HepG2 (cell line): Measurements from ENCODE around the gene TMEM222. TPM values are rescaled to one million over a fixed set of nuclear protein-coding genes. Genes with fewer than 3 reads are reported as not detected.

Source experiments
- ATRX ChIP-seq: sonication (generic); formaldehyde crosslinking; IDR thresholded peaks from 2 replicates; pipeline ENCODE4 v1.4.0; 2020; ENCODE audit warnings: missing genetic modification reagents, borderline replicate concordance
- ELF3 ChIP-seq: IDR thresholded peaks from 2 replicates; pipeline ENCODE4 v1.6.1; 2016; ENCODE audit warnings: missing genetic modification reagents, missing compliant biosample characterization
- FOXO4 ChIP-seq: sonication (generic); formaldehyde crosslinking; conservative IDR thresholded peaks from 2 replicates; pipeline ENCODE4 v1.8.1; 2023; ENCODE audit warnings: missing genetic modification reagents
- HNF4A ChIP-seq: sonication (generic); formaldehyde crosslinking; IDR thresholded peaks from 2 replicates; pipeline ENCODE4 v1.4.0; 2020; ENCODE audit warnings: missing genetic modification reagents
- IRF9 ChIP-seq: sonication (generic); formaldehyde crosslinking; IDR thresholded peaks from 2 replicates; pipeline ENCODE4 v1.8.0; 2022; ENCODE audit warnings: missing genetic modification reagents, mild to moderate bottlenecking, borderline replicate concordance
- KAT2B ChIP-seq: fragments of 150-350 bp; IDR thresholded peaks from 2 replicates; pipeline ENCODE4 v1.6.1; 2014; ENCODE audit warnings: low read depth, low read length, borderline replicate concordance
- KDM1A ChIP-seq: IDR thresholded peaks from 2 replicates; pipeline ENCODE4 v1.6.1; 2016; ENCODE audit warnings: missing compliant biosample characterization
- MED8 ChIP-seq: sonication (generic); formaldehyde crosslinking; IDR thresholded peaks from 2 replicates; pipeline ENCODE4 v1.8.1; 2023; ENCODE audit warnings: mild to moderate bottlenecking, missing genetic modification reagents; ENCODE audit not compliant: insufficient replicate concordance
- NFKB2 ChIP-seq: sonication (generic); formaldehyde crosslinking; IDR thresholded peaks from 2 replicates; pipeline ENCODE4 v1.4.0; 2020; ENCODE audit warnings: missing genetic modification reagents, borderline replicate concordance
- POLR2A ChIP-seq, 2 experiments: IDR thresholded peaks; 2 replicates each; pipeline ENCODE4 v1.6.1; 2011; ENCODE audit warnings: low read depth in 2 of 2, low read length in 2 of 2, mild to moderate bottlenecking in 1 of 2, moderate library complexity in 1 of 2; ENCODE audit not compliant: insufficient read depth in 1 of 2
- REST ChIP-seq, 2 experiments: IDR thresholded peaks; 2 replicates each; pipeline ENCODE4 v1.6.1; 2011 to 2012; ENCODE audit warnings: low read length in 2 of 2, borderline replicate concordance in 1 of 2, low read depth in 1 of 2, mild to moderate bottlenecking in 1 of 2, moderate library complexity in 1 of 2
- REXO4 ChIP-seq: sonication (generic); formaldehyde crosslinking; IDR thresholded peaks from 2 replicates; pipeline ENCODE4 v1.8.0; 2022; ENCODE audit warnings: missing genetic modification reagents, mild to moderate bottlenecking, borderline replicate concordance
- SRSF4 ChIP-seq: fragments of 200-400 bp; formaldehyde crosslinking; IDR thresholded peaks from one replicate; pipeline ENCODE4 v1.6.1; 2018; ENCODE audit warnings: mild to moderate bottlenecking, low read depth, low read length, moderate library complexity; ENCODE audit not compliant: poor library complexity, severe bottlenecking
- THAP7 ChIP-seq: sonication (generic); formaldehyde crosslinking; IDR thresholded peaks from 2 replicates; pipeline ENCODE4 v1.8.1; 2023; ENCODE audit warnings: mild to moderate bottlenecking, missing genetic modification reagents
- ZBTB46 ChIP-seq: sonication (generic); formaldehyde crosslinking; IDR thresholded peaks from 2 replicates; pipeline ENCODE4 v1.4.0; 2020; ENCODE audit warnings: mild to moderate bottlenecking, missing genetic modification reagents, borderline replicate concordance
- ZNF704 ChIP-seq: sonication (generic); formaldehyde crosslinking; IDR thresholded peaks from 2 replicates; pipeline ENCODE4 v1.8.1; 2023; ENCODE audit warnings: mild to moderate bottlenecking, inconsistent platforms, moderate library complexity, missing genetic modification reagents, borderline replicate concordance
- polyA plus RNA-seq, 8 experiments: library from polyadenylated mRNA; depleted of rRNA in 3 of 8; stranded (reverse) in 7 of 8; unstranded in 1 of 8; fragments of >200 nt; fragmentation: Illumina TruSeq in 4 of 8; extraction: Trizol in 4 of 8; gene quantifications; 2 replicates each; pipeline versions ENCODE4 v1.2.1 to v1.2.3, GENCODE V29; 2011 to 2016; ENCODE audit warnings: low read depth in 4 of 8, missing spikeins in 1 of 8, mixed read lengths in 1 of 8; ENCODE audit not compliant: insufficient read depth in 1 of 8
- total RNA-seq, 5 experiments: library from RNA; depleted of rRNA; stranded (reverse); fragments of >200 nt; fragmentation: Illumina TruSeq; extraction: Trizol; gene quantifications; 2 replicates each; pipeline ENCODE4 v1.2.3, GENCODE V29; 2016; ENCODE audit warnings: low read depth in 1 of 5

TMEM222 gene
- total and polyA plus RNA-seq, 2 of the 13 experiments (the other 11 are each of a cell fraction or from before 2014, with no cell fraction given), result 22.7 to 29.6 TPM

- TF ChIP-seq REST (IDR thresholded peaks at IDR 0.05; ENCODE audit: borderline replicate concordance in 1 of 2, low read depth in 1 of 2, low read length in 2 of 2) (no peak), SRSF4 (no peak), ZBTB46 (CRISPR knock-in tag) (no peak), KDM1A (CRISPR knock-in tag) (0 out of 2 replicates have a peak, but pooled peaks have one; percentile 8), REXO4 (CRISPR knock-in tag) (no peak), ZNF704 (CRISPR knock-in tag) (no peak; the same call in 1 of the 2 replicates), MED8 (CRISPR knock-in tag) (peak; percentile 89), NFKB2 (peak; percentile 86), ELF3 (CRISPR knock-in tag) (peak; percentile 96), THAP7 (CRISPR knock-in tag) (peak; percentile 97), POLR2A (IDR thresholded peaks at IDR 0.05; ENCODE audit: insufficient read depth in 1 of 2, low read depth in 2 of 2, low read length in 2 of 2) (peak; percentile 77 to 81; a peak in 3 of 4 replicates), KAT2B (no peak), HNF4A (CRISPR knock-in tag) (no peak; the same call in none of the 2 replicates), IRF9 (CRISPR knock-in tag) (peak; percentile 99; the same call in 1 of the 2 replicates), FOXO4 (CRISPR knock-in tag) (no peak), ATRX (no peak)
These were observed at the start of gene TMEM222 (continued) for GRCh38 chr1:27321813-27322568.
